C4-2B (cell line): ENCODE measurements around the gene PCNX1.

Experiments used
- H3K27ac ChIP-seq: fragments of 450-650 bp; 2 replicates; pipeline ENCODE4 v1.5.1; 2017
- CTCF ChIP-seq: fragments of 450-650 bp; conservative IDR thresholded peaks from 2 replicates; pipeline ENCODE4 v1.5.1; 2017; ENCODE audit warnings: mild to moderate bottlenecking
- ZFX ChIP-seq: fragments of 450-650 bp; IDR thresholded peaks from 2 replicates; pipeline ENCODE4 v1.6.1; 2017

The PCNX1 gene

GRCh38 chr14:71163842-71164629, 256.8 kb downstream of the PCNX1 start:
- peak overlapping the region; percentile 64 for H3K27ac ChIP-seq
- TF ChIP-seq ZFX (no peak), CTCF (no peak)
